NT2/D1 (cell line): ENCODE measurements around the gene CELSR1.
"Not testable (repeated sequence)": the region's sequence is repeated elsewhere in the genome, so short reads cannot be mapped to it uniquely, and the experiment has no call there.

Source experiments
- DNase-seq: peaks from one replicate; pipeline ENCODE4 v3.0.0-alpha.2; 2011; ENCODE audit warnings: low read depth, low spot score
- H3K27me3 ChIP-seq: 2 replicates; pipeline ENCODE4 v1.6.0; 2011; ENCODE audit warnings: mild to moderate bottlenecking; ENCODE audit not compliant: insufficient read length, insufficient read depth
- H3K36me3 ChIP-seq: 2 replicates; pipeline ENCODE4 v1.6.1; 2011; ENCODE audit warnings: mild to moderate bottlenecking, low read length, mixed read lengths; ENCODE audit not compliant: insufficient read depth, insufficient read length
- H3K4me1 ChIP-seq: 2 replicates; pipeline ENCODE4 v1.5.1; 2011; ENCODE audit not compliant: insufficient read depth, insufficient read length
- H3K4me3 ChIP-seq: 2 replicates; pipeline ENCODE4 v1.5.1; 2011; ENCODE audit warnings: low read depth; ENCODE audit not compliant: insufficient read length
- H3K9ac ChIP-seq: 2 replicates; pipeline ENCODE4 v1.6.0; 2011; ENCODE audit warnings: low read depth; ENCODE audit not compliant: insufficient read length
- H3K9me3 ChIP-seq: 2 replicates; pipeline ENCODE4 v1.5.1; 2011; ENCODE audit warnings: mild to moderate bottlenecking, low read length; ENCODE audit not compliant: insufficient read depth
- SUZ12 ChIP-seq: IDR thresholded peaks from 2 replicates; pipeline ENCODE4 v1.6.1; 2011; ENCODE audit not compliant: insufficient read length, insufficient read depth; ENCODE audit errors: extremely low read depth
- YY1 ChIP-seq: IDR thresholded peaks from 2 replicates; pipeline ENCODE4 v1.6.1; 2011; ENCODE audit not compliant: insufficient read length, insufficient read depth
- ZNF274 ChIP-seq: IDR thresholded peaks from 2 replicates; pipeline ENCODE4 v1.6.1; 2011; ENCODE audit warnings: mild to moderate bottlenecking, low read depth, low read length

The CELSR1 gene

DNA sequence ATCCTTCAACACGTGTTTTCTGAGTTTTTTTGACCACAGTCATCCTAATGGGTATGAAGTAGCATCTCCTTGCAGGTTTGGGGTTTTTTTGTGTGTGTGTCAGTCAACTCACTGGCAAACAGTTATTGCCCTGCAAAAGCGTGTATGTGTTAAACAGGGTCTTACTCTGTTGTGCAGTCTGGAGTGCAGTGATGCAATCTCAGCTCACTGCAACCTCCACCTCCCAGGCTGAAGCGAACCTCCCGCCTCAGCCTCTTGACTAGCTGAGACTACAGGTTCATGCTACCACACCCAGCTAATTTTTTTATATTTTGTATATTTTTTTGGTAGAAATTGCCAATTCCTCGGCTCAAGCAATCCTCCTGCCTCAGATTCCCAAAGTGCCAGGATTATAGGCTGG lies 15.4 kb downstream of the CELSR1 start:
- no peak overlapping the region for H3K9ac ChIP-seq
- H3K4me1 ChIP-seq, result peaks cover 4% of the 10 kb centered on the region
- no peaks in the 10 kb centered on the region for H3K27me3 ChIP-seq
- no peak for DNase-seq
- H3K9me3 ChIP-seq, result no peaks in the 10 kb centered on the region
- no peak overlapping the region for H3K4me3 ChIP-seq
- TF ChIP-seq SUZ12 (no peak), ZNF274 (no peak), YY1 (no peak)
- no peaks in the 10 kb centered on the region for H3K36me3 ChIP-seq

DNA sequence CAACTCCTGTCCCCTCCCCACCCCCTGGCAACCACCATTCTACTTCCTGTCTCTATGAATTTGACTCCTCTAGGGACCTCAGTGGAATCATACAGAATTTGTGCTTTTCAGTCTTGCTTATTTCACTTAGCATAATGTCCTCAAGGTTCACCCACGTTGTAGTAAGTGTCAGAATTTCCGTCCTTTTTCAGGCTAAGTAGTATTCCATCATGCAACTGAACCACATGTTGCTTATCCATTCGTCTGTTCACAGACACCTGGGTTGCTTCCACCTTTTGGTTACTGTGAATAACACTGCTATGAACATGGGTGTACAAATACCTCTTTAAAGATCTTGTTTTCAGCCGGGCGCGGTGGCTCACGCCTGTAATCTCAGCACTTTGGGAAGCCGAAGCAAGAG lies 16.5 kb downstream of the CELSR1 start:
- TF ChIP-seq SUZ12 (no peak), ZNF274 (no peak), YY1 (no peak)
- no peak for DNase-seq
- no peaks in the 10 kb centered on the region for H3K9me3 ChIP-seq
- H3K9ac ChIP-seq, result no peak overlapping the region
- no peak overlapping the region for H3K4me3 ChIP-seq
- no peaks in the 10 kb centered on the region for H3K27me3 ChIP-seq
- H3K36me3 ChIP-seq, result no peaks in the 10 kb centered on the region
- peaks cover 4% of the 10 kb centered on the region for H3K4me1 ChIP-seq

DNA sequence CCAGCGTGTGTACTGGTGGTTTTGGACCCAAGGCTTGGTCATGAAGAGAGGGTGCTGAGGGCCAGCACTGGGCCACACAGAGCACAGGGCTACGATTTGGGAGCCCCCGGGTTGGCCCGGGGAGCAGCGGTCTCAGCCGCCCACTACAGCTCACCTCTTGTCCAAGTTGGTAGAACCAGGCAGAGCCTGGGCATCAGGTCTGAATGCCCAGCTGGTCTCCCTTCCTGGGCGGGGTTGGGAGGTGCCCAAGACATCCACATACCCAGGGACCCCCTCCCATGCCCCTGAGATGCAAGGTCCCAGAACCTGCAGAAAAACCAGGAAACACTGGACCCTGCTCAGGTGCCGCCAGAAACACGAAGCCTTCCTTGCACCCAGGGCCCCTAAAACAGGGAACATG lies 18.0 kb downstream of the CELSR1 start:
- Histone ChIP-seq H3K27me3 (no peaks in the 10 kb centered on the region), H3K36me3 (no peaks in the 10 kb centered on the region), H3K4me1 (peaks cover 12% of the 10 kb centered on the region), H3K9me3 (no peaks in the 10 kb centered on the region), H3K9ac (no peak overlapping the region), H3K4me3 (no peak overlapping the region)
- no peak for DNase-seq
- no peak for TF ChIP-seq YY1
- TF ChIP-seq SUZ12, result no peak
- no peak for TF ChIP-seq ZNF274

DNA sequence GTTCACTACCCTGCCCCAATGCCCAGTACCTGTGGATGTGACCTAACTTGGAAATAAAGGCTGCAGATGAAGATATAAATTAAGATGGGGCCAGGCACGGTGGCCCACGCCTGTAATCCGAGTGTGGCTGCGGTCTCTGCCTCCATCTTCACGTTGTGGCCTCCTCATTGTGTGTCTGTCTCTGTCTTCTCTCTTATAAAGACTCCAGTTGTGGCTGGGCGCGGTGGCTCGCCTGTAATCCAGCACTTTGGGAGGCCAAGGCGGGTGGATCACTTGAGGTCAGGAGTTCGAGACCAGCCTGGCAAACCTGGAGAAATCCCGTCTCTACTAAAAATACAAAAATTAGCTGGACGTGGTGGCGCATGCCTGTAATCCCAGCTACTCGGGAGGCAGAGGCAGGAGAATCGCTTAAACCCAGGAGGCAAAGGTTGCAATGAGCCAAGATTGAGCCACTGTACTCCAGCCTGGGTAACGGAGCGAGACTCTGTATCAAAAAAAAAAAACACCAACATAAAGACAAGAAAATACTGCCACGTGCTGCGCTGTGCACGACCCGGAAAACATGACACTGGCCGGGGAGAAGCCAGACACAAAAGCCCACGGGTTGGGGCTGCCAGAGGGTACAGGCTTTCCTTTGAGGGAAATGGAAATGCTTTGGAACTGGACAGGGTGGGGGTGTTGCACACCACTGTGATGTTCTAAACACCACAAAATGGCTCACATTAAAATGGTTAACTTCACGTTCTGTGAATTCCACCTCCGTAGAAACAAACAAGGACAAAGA lies 18.7 kb downstream of the CELSR1 start:
- no peaks in the 10 kb centered on the region for H3K9me3 ChIP-seq
- no peak overlapping the region for H3K4me3 ChIP-seq
- no peaks in the 10 kb centered on the region for H3K27me3 ChIP-seq
- TF ChIP-seq SUZ12 (no peak), ZNF274 (no peak)
- H3K9ac ChIP-seq, result no peak overlapping the region
- no peak for DNase-seq
- H3K4me1 ChIP-seq, result peaks cover 10% of the 10 kb centered on the region
- no peaks in the 10 kb centered on the region for H3K36me3 ChIP-seq

DNA sequence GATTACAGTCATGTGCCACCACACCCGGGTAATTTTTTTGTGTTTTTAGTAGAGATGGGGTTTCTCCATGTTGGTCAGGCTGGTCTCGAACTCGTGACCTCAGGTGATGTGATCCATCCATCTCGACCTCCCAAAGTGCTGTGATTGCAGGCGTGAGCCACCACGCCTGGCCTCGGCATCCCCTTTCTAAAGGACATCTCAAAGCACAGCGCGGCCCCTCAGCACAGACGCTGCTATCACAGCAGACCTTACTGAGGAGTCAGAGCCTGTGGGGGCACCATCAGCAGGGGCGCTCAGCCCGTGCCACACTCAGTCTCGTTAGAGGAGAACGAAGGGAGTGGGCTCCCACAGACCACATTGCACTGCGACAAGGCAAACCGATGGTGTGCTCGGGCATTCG lies 19.4 kb downstream of the CELSR1 start:
- peaks cover 10% of the 10 kb centered on the region for H3K4me1 ChIP-seq
- no peak overlapping the region for H3K9ac ChIP-seq
- H3K27me3 ChIP-seq, result no peaks in the 10 kb centered on the region
- H3K9me3 ChIP-seq, result no peaks in the 10 kb centered on the region
- DNase-seq, result no peak
- no peak for TF ChIP-seq SUZ12
- no peak for TF ChIP-seq YY1
- no peak for TF ChIP-seq ZNF274
- H3K4me3 ChIP-seq, result no peak overlapping the region
- no peaks in the 10 kb centered on the region for H3K36me3 ChIP-seq

DNA sequence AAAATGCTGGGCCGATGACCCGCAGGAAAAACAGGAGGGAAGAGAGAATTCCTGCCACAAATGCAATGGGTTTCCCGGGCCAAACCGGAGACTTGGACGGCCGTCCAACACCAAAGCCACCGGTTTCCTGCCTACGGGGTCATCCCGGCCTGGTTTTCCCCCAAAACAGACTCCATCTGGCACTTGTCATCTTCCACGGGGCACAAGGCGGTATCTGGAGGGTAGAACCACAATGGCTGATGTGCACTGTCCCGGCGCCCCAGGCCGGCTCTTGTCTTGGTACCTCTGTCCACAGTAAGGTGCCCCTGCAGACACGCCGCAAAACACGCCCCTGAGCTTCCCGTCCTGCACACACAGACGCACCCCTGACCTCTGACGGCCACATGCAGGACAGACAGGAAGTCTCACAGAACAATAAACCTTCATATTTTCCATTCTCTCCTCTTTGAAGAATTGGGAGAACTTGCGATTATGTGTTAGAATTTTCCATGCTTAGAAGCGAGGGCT lies 20.1 kb downstream of the CELSR1 start:
- no peak overlapping the region for H3K4me3 ChIP-seq
- H3K27me3 ChIP-seq, result no peaks in the 10 kb centered on the region
- no peak overlapping the region for H3K9ac ChIP-seq
- peaks cover 10% of the 10 kb centered on the region for H3K4me1 ChIP-seq
- DNase-seq, result no peak
- H3K36me3 ChIP-seq, result no peaks in the 10 kb centered on the region
- TF ChIP-seq SUZ12, result no peak
- no peaks in the 10 kb centered on the region for H3K9me3 ChIP-seq

DNA sequence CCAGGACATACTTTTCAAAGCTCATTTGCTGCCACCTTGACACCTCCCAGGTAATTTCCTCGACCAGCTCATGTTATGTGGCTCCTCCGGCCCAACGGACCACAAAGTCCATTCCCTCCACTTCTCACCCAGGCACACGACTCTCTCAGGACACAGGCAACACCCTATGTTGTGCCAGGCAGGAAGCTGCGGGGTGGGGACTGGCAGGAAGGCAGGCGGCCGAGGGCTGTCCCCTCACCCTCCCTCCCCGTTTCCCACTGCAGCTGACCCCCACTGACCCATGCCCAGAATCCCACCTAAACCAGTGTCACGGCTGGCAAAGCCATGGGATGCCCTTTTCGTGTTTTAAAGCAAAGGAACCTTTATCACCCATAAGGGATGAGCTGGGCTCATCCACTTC lies 20.8 kb downstream of the CELSR1 start:
- TF ChIP-seq YY1, result no peak
- TF ChIP-seq ZNF274, result no peak
- no peak for TF ChIP-seq SUZ12
- Histone ChIP-seq H3K9ac (no peak overlapping the region), H3K27me3 (no peaks in the 10 kb centered on the region), H3K4me1 (peaks cover 11% of the 10 kb centered on the region), H3K36me3 (no peaks in the 10 kb centered on the region), H3K4me3 (no peak overlapping the region), H3K9me3 (no peaks in the 10 kb centered on the region)
- DNase-seq, result no peak

DNA sequence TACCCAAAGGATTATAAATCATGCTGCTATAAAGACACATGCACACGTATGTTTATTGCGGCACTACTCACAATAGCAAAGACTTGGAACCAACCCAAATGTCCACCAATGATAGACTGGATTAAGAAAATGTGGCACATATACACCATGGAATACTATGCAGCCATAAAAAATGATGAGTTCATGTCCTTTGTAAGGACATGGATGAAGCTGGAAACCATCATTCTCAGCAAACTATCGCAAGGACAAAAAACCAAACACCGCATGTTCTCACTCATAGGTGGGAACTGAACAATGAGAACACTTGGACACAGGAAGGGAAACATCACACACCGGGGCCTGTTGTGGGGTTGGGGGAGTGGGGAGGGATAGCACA lies 21.3 kb downstream of the CELSR1 start:
- not testable (repeated sequence) for DNase-seq, H3K36me3 ChIP-seq, H3K27me3 ChIP-seq, H3K9ac ChIP-seq, H3K4me3 ChIP-seq, H3K9me3 ChIP-seq
- H3K4me1 ChIP-seq, result peaks cover 14% of the 10 kb centered on the region
